ENCODE data around the gene TAP1. TPM values are rescaled to one million over a fixed set of nuclear protein-coding genes. Genes with fewer than 3 reads are reported as not detected.

TAP1 gene
- total RNA-seq, 6 experiments from 2014 or later = 7.7 to 24.9 (median 17.8) TPM

GRCh38 chr6:32818867-32819266 is 34.6 kb downstream of the TAP1 start:
- Histone ChIP-seq H3K36me3 (no peaks in the 10 kb centered on the region), H3K9me3 (no peaks in the 10 kb centered on the region), H3K27me3 (no peaks in the 10 kb centered on the region), H3K4me3 (no peak overlapping the region), H3K27ac (no peak overlapping the region), H3K4me1 (no peaks in the 10 kb centered on the region)
- TF ChIP-seq POLR2A (IDR thresholded peaks at IDR 0.05) = no peak
- TF ChIP-seq, protein P1, sequence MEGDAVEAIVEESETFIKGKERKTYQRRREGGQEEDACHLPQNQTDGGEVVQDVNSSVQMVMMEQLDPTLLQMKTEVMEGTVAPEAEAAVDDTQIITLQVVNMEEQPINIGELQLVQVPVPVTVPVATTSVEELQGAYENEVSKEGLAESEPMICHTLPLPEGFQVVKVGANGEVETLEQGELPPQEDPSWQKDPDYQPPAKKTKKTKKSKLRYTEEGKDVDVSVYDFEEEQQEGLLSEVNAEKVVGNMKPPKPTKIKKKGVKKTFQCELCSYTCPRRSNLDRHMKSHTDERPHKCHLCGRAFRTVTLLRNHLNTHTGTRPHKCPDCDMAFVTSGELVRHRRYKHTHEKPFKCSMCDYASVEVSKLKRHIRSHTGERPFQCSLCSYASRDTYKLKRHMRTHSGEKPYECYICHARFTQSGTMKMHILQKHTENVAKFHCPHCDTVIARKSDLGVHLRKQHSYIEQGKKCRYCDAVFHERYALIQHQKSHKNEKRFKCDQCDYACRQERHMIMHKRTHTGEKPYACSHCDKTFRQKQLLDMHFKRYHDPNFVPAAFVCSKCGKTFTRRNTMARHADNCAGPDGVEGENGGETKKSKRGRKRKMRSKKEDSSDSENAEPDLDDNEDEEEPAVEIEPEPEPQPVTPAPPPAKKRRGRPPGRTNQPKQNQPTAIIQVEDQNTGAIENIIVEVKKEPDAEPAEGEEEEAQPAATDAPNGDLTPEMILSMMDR (IDR thresholded peaks at IDR 0.05) = no peak
- no peak for DNase-seq
- 43% methylated on average over 2 of the region's 2 CpGs for WGBS (ENCODE audit: insufficient coverage, low coverage, low lambda C conversion rate, missing lambda C conversion rate)
- intact Hi-C loops (cut with DNase I) = no loop called here
- ATAC-seq = no peak

GRCh38 chr6:32816746-32817204 is 36.7 kb downstream of the TAP1 start, which contains the start of gene HLA-DOB:
Gene HLA-DOB (minus strand): TSS chr6:32817002. CDS start chr6:32816951, 51 bp downstream.
- Histone ChIP-seq H3K4me1 (no peaks in the 10 kb centered on the region), H3K9me3 (no peaks in the 10 kb centered on the region), H3K4me3 (no peak within 1 kb of the TSS), H3K27ac (no peak within 1 kb of the TSS), H3K36me3 (no peaks in the 10 kb centered on the region), H3K27me3 (no peaks in the 10 kb centered on the region)
- whole genome bisulfite sequencing (ENCODE audit: insufficient coverage, low coverage, low lambda C conversion rate, missing lambda C conversion rate) = 41% methylated on average over 3 of the region's 3 CpGs
- intact Hi-C loops (cut with DNase I) = no loop called here
- DNase-seq = no peak
- ATAC-seq = peak in 2 of 4 donors; percentile 57 to 80
- TF ChIP-seq POLR2A (IDR thresholded peaks at IDR 0.05) = no peak
- TF ChIP-seq, protein P1 (IDR thresholded peaks at IDR 0.05) = no peak

- no peak overlapping the region for H3K4me3 ChIP-seq
- DNase-seq = no peak
- no peaks in the 10 kb centered on the region for H3K27me3 ChIP-seq
- intact Hi-C loops (cut with DNase I) = no loop called here
- TF ChIP-seq POLR2A (IDR thresholded peaks at IDR 0.05) = no peak
- TF ChIP-seq, protein P1 (IDR thresholded peaks at IDR 0.05) = no peak
- H3K27ac ChIP-seq = no peak overlapping the region
- WGBS (ENCODE audit: insufficient coverage, low coverage, low lambda C conversion rate, missing lambda C conversion rate) = 75% methylated on average over 2 of the region's 2 CpGs
- no peaks in the 10 kb centered on the region for H3K9me3 ChIP-seq
- ATAC-seq = no peak
- no peaks in the 10 kb centered on the region for H3K36me3 ChIP-seq
- no peaks in the 10 kb centered on the region for H3K4me1 ChIP-seq
These were observed 37.5 kb downstream of the TAP1 start for GRCh38 chr6:32815996-32816395.

- no peaks in the 10 kb centered on the region for H3K36me3 ChIP-seq
- TF ChIP-seq, protein P1 (IDR thresholded peaks at IDR 0.05) = no peak
- TF ChIP-seq POLR2A (IDR thresholded peaks at IDR 0.05) = no peak
- no peaks in the 10 kb centered on the region for H3K4me1 ChIP-seq
- no peak overlapping the region for H3K27ac ChIP-seq
- H3K4me3 ChIP-seq = no peak overlapping the region
- intact Hi-C loops (cut with DNase I) = no loop called here
- DNase-seq (no peak), ATAC-seq (peak in 1 of 4 donors; percentile 56)
- 61% methylated on average over 5 of the region's 5 CpGs for WGBS (ENCODE audit: insufficient coverage, low coverage, low lambda C conversion rate, missing lambda C conversion rate)
- no peaks in the 10 kb centered on the region for H3K27me3 ChIP-seq
- H3K9me3 ChIP-seq = no peaks in the 10 kb centered on the region
These were observed 38.4 kb downstream of the TAP1 start for GRCh38 chr6:32815115-32815514.

DNA sequence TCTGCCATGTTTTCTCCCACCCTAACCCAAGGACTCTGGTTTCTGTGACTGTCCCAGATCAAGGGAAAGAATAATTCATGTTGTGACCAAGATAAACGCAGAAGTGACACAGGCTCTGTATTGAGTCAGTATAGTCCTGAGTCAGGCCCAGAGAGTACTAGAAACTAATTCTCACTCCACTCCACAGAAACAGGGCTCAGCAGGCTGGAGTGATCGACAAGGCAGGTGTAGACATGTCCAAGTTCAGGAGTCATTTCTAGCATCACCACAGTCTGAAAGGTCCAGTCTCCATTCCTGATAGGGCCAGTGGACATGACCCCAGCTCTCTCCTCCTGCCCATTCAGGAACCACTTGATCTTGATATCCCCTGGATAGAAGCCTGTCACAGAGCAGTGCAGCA is 39.4 kb downstream of the TAP1 start:
- Histone ChIP-seq H3K4me1 (no peaks in the 10 kb centered on the region), H3K27ac (no peak overlapping the region), H3K27me3 (no peaks in the 10 kb centered on the region), H3K36me3 (no peaks in the 10 kb centered on the region), H3K4me3 (no peak overlapping the region), H3K9me3 (no peaks in the 10 kb centered on the region)
- no peak for TF ChIP-seq POLR2A (IDR thresholded peaks at IDR 0.05)
- TF ChIP-seq, protein P1 (IDR thresholded peaks at IDR 0.05) = no peak
- ATAC-seq (no peak), DNase-seq (no peak)
- intact Hi-C loops (cut with DNase I) = no loop called here
- 77% methylated on average over 2 of the region's 2 CpGs for WGBS (ENCODE audit: insufficient coverage, low coverage, low lambda C conversion rate, missing lambda C conversion rate)
